A549 (cell line): ENCODE results near the gene PAFAH1B2. TPM values are rescaled to one million over a fixed set of nuclear protein-coding genes. Genes with fewer than 3 reads are reported as not detected.

Experiments used
- ATAC-seq, 2 experiments: fragments of 200-7000 bp in 1 of 2; fragments of >200 bp in 1 of 2; cut with Nextera tagmentation in 1 of 2; cut with Tn5 transposase in 1 of 2; 3 replicates each; pipeline versions ENCODE4 v1.8.0 to v1.9.1; 2018 to 2020; ENCODE audit warnings: mild to moderate bottlenecking in 1 of 2, moderate library complexity in 1 of 2
- CTCF ChIA-PET: fragments of 300-600 bp; sonication (Branson Sonifier 250); formaldehyde crosslinking; extraction: SDS; loops from one replicate; lab custom pipeline; 2021; ENCODE audit warnings: antibody characterized with exemption, inconsistent platforms; lab: Yijun Ruan, JAX
- POLR2A ChIA-PET: fragments of 350-600 bp; formaldehyde crosslinking; extraction: SDS; loops from one replicate; lab custom pipeline; 2021; ENCODE audit warnings: antibody characterized with exemption, inconsistent platforms; lab: Yijun Ruan, JAX
- DNase-seq, 2 experiments: peaks; one replicate each; pipeline versions ENCODE4 v3.0.0 to v3.0.0-alpha.2; 2011 to 2016; ENCODE audit warnings: low read depth in 1 of 2, low spot score in 1 of 2
- FAIRE-seq: peaks from 2 replicates; lab custom pipeline; 2011; peaks lifted over from hg19 to GRCh38; lab: Jason Lieb, UNC
- H3K27ac ChIP-seq, 2 experiments: fragments of >200 bp; sonication (Bioruptor Twin); formaldehyde crosslinking; 3 replicates each; pipeline ENCODE4 v1.5.1; 2016 to 2017
- H3K4me1 ChIP-seq: fragments of >200 bp; sonication (Bioruptor Twin); formaldehyde crosslinking; 3 replicates; pipeline ENCODE4 v1.6.1; 2016
- H3K4me2 ChIP-seq: fragments of >200 bp; sonication (Bioruptor Twin); formaldehyde crosslinking; 3 replicates; pipeline ENCODE4 v1.6.1; 2016
- H3K4me3 ChIP-seq: fragments of >200 bp; sonication (Bioruptor Twin); formaldehyde crosslinking; 3 replicates; pipeline ENCODE4 v1.5.1; 2016
- H3K9me3 ChIP-seq: fragments of >200 bp; sonication (Bioruptor Twin); formaldehyde crosslinking; 3 replicates; pipeline ENCODE4 v1.6.1; 2016
- ATOH8 ChIP-seq: fragments of 250-450 bp; sonication (Bioruptor Pico); IDR thresholded peaks from 2 replicates; pipeline ENCODE4 v1.5.0; 2020; ENCODE audit warnings: low read depth, mild to moderate bottlenecking, moderate library complexity
- BCL3 ChIP-seq: fragments of >200 bp; sonication (Bioruptor Twin); formaldehyde crosslinking; IDR thresholded peaks from 3 replicates; pipeline ENCODE4 v1.6.1; 2016
- CHD2 ChIP-seq: fragments of 150-350 bp; IDR thresholded peaks from 2 replicates; pipeline ENCODE4 v1.6.1; 2014; ENCODE audit warnings: low read length; ENCODE audit not compliant: partially characterized antibody
- CHD4 ChIP-seq: fragments of 200-600 bp; sonication (generic); IDR thresholded peaks from 2 replicates; pipeline ENCODE4 v1.6.1; 2016; ENCODE audit warnings: antibody characterized with exemption, mild to moderate bottlenecking, borderline replicate concordance
- E2F6 ChIP-seq: IDR thresholded peaks from 2 replicates; pipeline ENCODE4 v1.6.1; 2012; ENCODE audit warnings: low read depth, borderline replicate concordance
- EHF ChIP-seq: fragments of 250-450 bp; sonication (Bioruptor Pico); IDR thresholded peaks from 2 replicates; pipeline ENCODE4 v1.5.0; 2020; ENCODE audit warnings: mild to moderate bottlenecking
- ELK1 ChIP-seq: fragments of 150-350 bp; IDR thresholded peaks from 2 replicates; pipeline ENCODE4 v1.6.1; 2014; ENCODE audit warnings: low read depth, mild to moderate bottlenecking, low read length
- EP300 ChIP-seq, 2 experiments: fragments of >200 bp; sonication (Bioruptor Twin); formaldehyde crosslinking; IDR thresholded peaks; 2 replicates in 1 of 2; 3 replicates in 1 of 2; pipeline ENCODE4 v1.6.1; 2016 to 2017
- ESRRA ChIP-seq: fragments of 150-350 bp; IDR thresholded peaks from 2 replicates; pipeline ENCODE4 v1.6.1; 2014; ENCODE audit warnings: mild to moderate bottlenecking, low read length, borderline replicate concordance
- HDAC2 ChIP-seq: fragments of 200-600 bp; sonication (generic); IDR thresholded peaks from 2 replicates; pipeline ENCODE4 v1.6.1; 2016
- KDM5A ChIP-seq: fragments of 200-600 bp; sonication (generic); IDR thresholded peaks from 2 replicates; pipeline ENCODE4 v1.6.1; 2016; ENCODE audit warnings: antibody characterized with exemption, mild to moderate bottlenecking
- MAFK ChIP-seq: fragments of 450-650 bp; IDR thresholded peaks from 2 replicates; pipeline ENCODE4 v1.6.1; 2014; ENCODE audit not compliant: partially characterized antibody
- PBX3 ChIP-seq: IDR thresholded peaks from 2 replicates; pipeline ENCODE4 v1.6.1; 2012
- POLR2AphosphoS2 ChIP-seq: conservative IDR thresholded peaks from 2 replicates; pipeline ENCODE4 v1.6.1; 2012; ENCODE audit warnings: low read length, improper control_type of control experiment, inconsistent platforms
- RAD21 ChIP-seq, 2 experiments: fragments of >200 bp in 1 of 2; sonication (Bioruptor Twin) in 1 of 2; formaldehyde crosslinking in 1 of 2; IDR thresholded peaks in 1 of 2; conservative IDR thresholded peaks in 1 of 2; 2 replicates in 1 of 2; 3 replicates in 1 of 2; pipeline ENCODE4 v1.6.1; 2012 to 2018; ENCODE audit warnings: inconsistent platforms in 1 of 2
- RFX5 ChIP-seq: fragments of 450-650 bp; IDR thresholded peaks from 2 replicates; pipeline ENCODE4 v1.7.1; 2014; ENCODE audit warnings: antibody characterized with exemption, mild to moderate bottlenecking, moderate library complexity
- SMC3 ChIP-seq: fragments of >200 bp; sonication (Bioruptor Twin); formaldehyde crosslinking; IDR thresholded peaks from 3 replicates; pipeline ENCODE4 v1.6.1; 2018; ENCODE audit warnings: inconsistent platforms
- SREBF2 ChIP-seq: fragments of 450-650 bp; IDR thresholded peaks from 2 replicates; pipeline ENCODE4 v1.6.1; 2014; ENCODE audit warnings: mild to moderate bottlenecking, moderate library complexity
- ZSCAN20 ChIP-seq: fragments of 250-450 bp; sonication (Bioruptor Pico); IDR thresholded peaks from 2 replicates; pipeline ENCODE4 v1.8.0; 2022; ENCODE audit warnings: mild to moderate bottlenecking, moderate library complexity
- WGBS: methylation state at CpG from one replicate; pipeline ENCODE4 v1.1.6; 2017; ENCODE audit errors: missing lambda C conversion rate; 5-methylcytosine and 5-hydroxymethylcytosine counted together
- polyA plus RNA-seq, 4 experiments: library from polyadenylated mRNA; depleted of rRNA in 3 of 4; stranded (reverse); fragments of >200 nt; fragmentation: RNase III in 1 of 4; extraction: RNeasy Plus Mini Kit Qiagen cat#74134 plus additional on column Dnase treatment in 1 of 4; gene quantifications; 2 replicates in 3 of 4; 3 replicates in 1 of 4; pipeline ENCODE4 v1.2.3, GENCODE V29; 2011 to 2017

The PAFAH1B2 gene
- polyA plus RNA-seq, 2 of the 4 experiments (the other 2 are of a cell fraction) = 32.9 to 55.3 TPM

GRCh38 chr11:117172724-117173421 is 28.8 kb downstream of the PAFAH1B2 start:
- H3K9me3 ChIP-seq = no peaks in the 10 kb centered on the region
- CTCF ChIA-PET = interaction anchor here (0.7 to 5.6 kb wide), 4 partner anchors 9 to 53 kb away, joined by 3 to 23 read pairs (median 4); no protein-coding TSS in a partner anchor
- TF ChIP-seq HDAC2 = no peak
- no peak for TF ChIP-seq EHF (CRISPR knock-in tag)
- DNase-seq (no peak), ATAC-seq (no peak), FAIRE-seq (no peak)
- H3K4me1 ChIP-seq = no peaks in the 10 kb centered on the region
- H3K27ac ChIP-seq = no peak overlapping the region
- no peak overlapping the region for H3K4me3 ChIP-seq
- 87% methylated on average over 14 of the region's 14 CpGs for WGBS
- POLR2A ChIA-PET = interaction anchor here (1.1 kb wide), 1 partner anchor 54 kb away, joined by 4 read pairs; no protein-coding TSS in a partner anchor
- no peak overlapping the region for H3K4me2 ChIP-seq

GRCh38 chr11:117175104-117175503 is 31.0 kb downstream of the PAFAH1B2 start:
- Histone ChIP-seq H3K4me1 (peaks cover 8% of the 10 kb centered on the region), H3K27ac (no peak overlapping the region), H3K9me3 (no peaks in the 10 kb centered on the region), H3K4me3 (no peak overlapping the region), H3K4me2 (no peak overlapping the region)
- ChIA-PET POLR2A (no interaction called here), CTCF (interaction anchor here (1.1 to 5.6 kb wide), 2 partner anchors 10 to 51 kb away, joined by 4 to 23 read pairs; no protein-coding TSS in a partner anchor)
- no peak for DNase-seq
- 77% methylated on average over 6 of the region's 7 CpGs for WGBS
- ATAC-seq = no peak
- TF ChIP-seq ATOH8 (no peak), PBX3 (no peak), EP300 (IDR thresholded peaks at IDR 0.05) (no peak), POLR2AphosphoS2 (no peak)
- FAIRE-seq = no peak

GRCh38 chr11:117175781-117176180 is 31.7 kb downstream of the PAFAH1B2 start:
- DNase-seq (no peak), ATAC-seq (no peak), FAIRE-seq (no peak)
- peaks cover 10% of the 10 kb centered on the region for H3K4me1 ChIP-seq
- no peaks in the 10 kb centered on the region for H3K9me3 ChIP-seq
- TF ChIP-seq RFX5 (no peak), RAD21 (conservative IDR thresholded peaks at IDR 0.05 in 1 of 2, IDR thresholded peaks at IDR 0.05 in 1 of 2) (no peak), CHD4 (no peak), E2F6 (no peak), ELK1 (no peak), SREBF2 (no peak), CHD2 (no peak), HDAC2 (no peak), BCL3 (no peak), ESRRA (no peak), MAFK (no peak), SMC3 (no peak), KDM5A (no peak), ZSCAN20 (CRISPR knock-in tag) (no peak)
- ChIA-PET CTCF (interaction anchor here (1.1 to 5.6 kb wide), 2 partner anchors 10 to 50 kb away, joined by 4 to 23 read pairs; no protein-coding TSS in a partner anchor), POLR2A (no interaction called here)
- H3K27ac ChIP-seq = no peak overlapping the region
- no peak overlapping the region for H3K4me3 ChIP-seq
- WGBS = 86% methylated on average over 5 of the region's 5 CpGs
- no peak overlapping the region for H3K4me2 ChIP-seq
